PC-9 (cell line): ENCODE results near the gene MYO18B.

Experiments
- EZH2 ChIP-seq: fragments of 200-600 bp; sonication (generic); IDR thresholded peaks from 2 replicates; pipeline ENCODE4 v1.8.0; 2017; ENCODE audit warnings: antibody characterized with exemption, low read depth
- TF ChIP-seq, protein P1 (sequence below): fragments of 200-600 bp; sonication (generic); conservative IDR thresholded peaks from 2 replicates; pipeline ENCODE4 v1.6.1; 2017; ENCODE audit warnings: mixed run types, antibody characterized with exemption, mild to moderate bottlenecking, moderate library complexity

DNA sequence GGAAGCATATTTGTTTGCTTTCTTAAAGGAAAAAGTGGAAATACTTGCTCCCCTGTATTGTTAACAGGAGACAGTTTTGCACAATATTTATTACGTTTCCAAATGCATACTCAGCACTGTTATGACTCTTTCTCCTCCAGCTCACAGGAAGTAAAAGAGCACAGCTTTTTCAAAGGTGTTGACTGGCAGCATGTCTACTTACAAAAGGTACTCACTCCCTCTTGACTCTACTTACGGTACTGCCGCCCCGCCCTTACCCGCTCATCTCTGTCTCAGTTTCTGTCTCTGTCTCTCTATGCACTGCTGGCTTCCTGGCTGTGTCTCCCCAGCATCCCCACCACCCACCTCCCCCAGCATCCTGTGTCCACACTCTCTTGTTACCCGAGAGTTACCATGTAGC, 32.2 kb upstream of the MYO18B start:
- TF ChIP-seq, protein P1, sequence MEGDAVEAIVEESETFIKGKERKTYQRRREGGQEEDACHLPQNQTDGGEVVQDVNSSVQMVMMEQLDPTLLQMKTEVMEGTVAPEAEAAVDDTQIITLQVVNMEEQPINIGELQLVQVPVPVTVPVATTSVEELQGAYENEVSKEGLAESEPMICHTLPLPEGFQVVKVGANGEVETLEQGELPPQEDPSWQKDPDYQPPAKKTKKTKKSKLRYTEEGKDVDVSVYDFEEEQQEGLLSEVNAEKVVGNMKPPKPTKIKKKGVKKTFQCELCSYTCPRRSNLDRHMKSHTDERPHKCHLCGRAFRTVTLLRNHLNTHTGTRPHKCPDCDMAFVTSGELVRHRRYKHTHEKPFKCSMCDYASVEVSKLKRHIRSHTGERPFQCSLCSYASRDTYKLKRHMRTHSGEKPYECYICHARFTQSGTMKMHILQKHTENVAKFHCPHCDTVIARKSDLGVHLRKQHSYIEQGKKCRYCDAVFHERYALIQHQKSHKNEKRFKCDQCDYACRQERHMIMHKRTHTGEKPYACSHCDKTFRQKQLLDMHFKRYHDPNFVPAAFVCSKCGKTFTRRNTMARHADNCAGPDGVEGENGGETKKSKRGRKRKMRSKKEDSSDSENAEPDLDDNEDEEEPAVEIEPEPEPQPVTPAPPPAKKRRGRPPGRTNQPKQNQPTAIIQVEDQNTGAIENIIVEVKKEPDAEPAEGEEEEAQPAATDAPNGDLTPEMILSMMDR: no peak
- TF ChIP-seq EZH2: no peak
